ENCODE data around the gene PAX5. TPM values are rescaled to one million over a fixed set of nuclear protein-coding genes. Genes with fewer than 3 reads are reported as not detected.

The PAX5 gene
- total and polyA plus RNA-seq, 4 donors: 0.08 to 2.3 (median 0.40) TPM

GRCh38 chr9:36903541-36904435 is 130.3 kb downstream of the PAX5 start:
- no peak overlapping the region for H3K9ac ChIP-seq (ENCODE audit: insufficient read depth in 1 of 2, low read length in 2 of 2)
- H3K27ac ChIP-seq (ENCODE audit: low read depth in 1 of 2, low read length in 1 of 2): no peak overlapping the region
- H3K4me3 ChIP-seq: no peak overlapping the region
- no peaks in the 10 kb centered on the region for H3K4me1 ChIP-seq (ENCODE audit: control insufficient read depth in 5 of 5, insufficient read depth in 5 of 5, low read length in 5 of 5)
- no peaks in the 10 kb centered on the region for H3K36me3 ChIP-seq (ENCODE audit: control insufficient read depth in 4 of 4, insufficient read depth in 4 of 4, low read length in 4 of 4)
- TF ChIP-seq, protein P1, sequence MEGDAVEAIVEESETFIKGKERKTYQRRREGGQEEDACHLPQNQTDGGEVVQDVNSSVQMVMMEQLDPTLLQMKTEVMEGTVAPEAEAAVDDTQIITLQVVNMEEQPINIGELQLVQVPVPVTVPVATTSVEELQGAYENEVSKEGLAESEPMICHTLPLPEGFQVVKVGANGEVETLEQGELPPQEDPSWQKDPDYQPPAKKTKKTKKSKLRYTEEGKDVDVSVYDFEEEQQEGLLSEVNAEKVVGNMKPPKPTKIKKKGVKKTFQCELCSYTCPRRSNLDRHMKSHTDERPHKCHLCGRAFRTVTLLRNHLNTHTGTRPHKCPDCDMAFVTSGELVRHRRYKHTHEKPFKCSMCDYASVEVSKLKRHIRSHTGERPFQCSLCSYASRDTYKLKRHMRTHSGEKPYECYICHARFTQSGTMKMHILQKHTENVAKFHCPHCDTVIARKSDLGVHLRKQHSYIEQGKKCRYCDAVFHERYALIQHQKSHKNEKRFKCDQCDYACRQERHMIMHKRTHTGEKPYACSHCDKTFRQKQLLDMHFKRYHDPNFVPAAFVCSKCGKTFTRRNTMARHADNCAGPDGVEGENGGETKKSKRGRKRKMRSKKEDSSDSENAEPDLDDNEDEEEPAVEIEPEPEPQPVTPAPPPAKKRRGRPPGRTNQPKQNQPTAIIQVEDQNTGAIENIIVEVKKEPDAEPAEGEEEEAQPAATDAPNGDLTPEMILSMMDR (IDR thresholded peaks at IDR 0.05; ENCODE audit: control extremely low read depth, extremely low read depth): no peak
- 37 to 42% methylated on average over 4 of the region's 4 CpGs for WGBS, 2 donors
- ATAC-seq (ENCODE audit: insufficient read depth, low FRiP score): no peak
- peaks cover 0 to 8% (median 3%) of the 10 kb centered on the region in 3 donors for H3K27me3 ChIP-seq (ENCODE audit: control insufficient read depth in 3 of 3, insufficient read depth in 3 of 3, low read length in 2 of 3)
- peak in 1 of 3 donors; percentile 13 for DNase-seq
- peaks cover 0 to 2% (median 0%) of the 10 kb centered on the region in 4 donors for H3K9me3 ChIP-seq (ENCODE audit: control insufficient read depth in 4 of 4, insufficient read depth in 3 of 4, low read length in 3 of 4)

GRCh38 chr9:36902861-36903524 is 131.1 kb downstream of the PAX5 start:
- ATAC-seq (ENCODE audit: insufficient read depth, low FRiP score) (no peak), DNase-seq (no peak)
- no peaks in the 10 kb centered on the region for H3K36me3 ChIP-seq (ENCODE audit: control insufficient read depth in 4 of 4, insufficient read depth in 4 of 4, low read length in 4 of 4)
- H3K9ac ChIP-seq (ENCODE audit: insufficient read depth in 1 of 2, low read length in 2 of 2): no peak overlapping the region
- H3K4me3 ChIP-seq: no peak overlapping the region
- H3K27ac ChIP-seq (ENCODE audit: low read depth in 1 of 2, low read length in 1 of 2): no peak overlapping the region
- 55 to 78% methylated on average over 5 of the region's 5 CpGs for WGBS, 2 donors
- no peaks in the 10 kb centered on the region for H3K4me1 ChIP-seq (ENCODE audit: control insufficient read depth in 5 of 5, insufficient read depth in 5 of 5, low read length in 5 of 5)
- TF ChIP-seq, protein P1 (IDR thresholded peaks at IDR 0.05; ENCODE audit: control extremely low read depth, extremely low read depth): no peak
- peaks cover 0 to 8% (median 3%) of the 10 kb centered on the region in 3 donors for H3K27me3 ChIP-seq (ENCODE audit: control insufficient read depth in 3 of 3, insufficient read depth in 3 of 3, low read length in 2 of 3)
- peaks cover 0 to 2% (median 0%) of the 10 kb centered on the region in 4 donors for H3K9me3 ChIP-seq (ENCODE audit: control insufficient read depth in 4 of 4, insufficient read depth in 3 of 4, low read length in 3 of 4)

DNA sequence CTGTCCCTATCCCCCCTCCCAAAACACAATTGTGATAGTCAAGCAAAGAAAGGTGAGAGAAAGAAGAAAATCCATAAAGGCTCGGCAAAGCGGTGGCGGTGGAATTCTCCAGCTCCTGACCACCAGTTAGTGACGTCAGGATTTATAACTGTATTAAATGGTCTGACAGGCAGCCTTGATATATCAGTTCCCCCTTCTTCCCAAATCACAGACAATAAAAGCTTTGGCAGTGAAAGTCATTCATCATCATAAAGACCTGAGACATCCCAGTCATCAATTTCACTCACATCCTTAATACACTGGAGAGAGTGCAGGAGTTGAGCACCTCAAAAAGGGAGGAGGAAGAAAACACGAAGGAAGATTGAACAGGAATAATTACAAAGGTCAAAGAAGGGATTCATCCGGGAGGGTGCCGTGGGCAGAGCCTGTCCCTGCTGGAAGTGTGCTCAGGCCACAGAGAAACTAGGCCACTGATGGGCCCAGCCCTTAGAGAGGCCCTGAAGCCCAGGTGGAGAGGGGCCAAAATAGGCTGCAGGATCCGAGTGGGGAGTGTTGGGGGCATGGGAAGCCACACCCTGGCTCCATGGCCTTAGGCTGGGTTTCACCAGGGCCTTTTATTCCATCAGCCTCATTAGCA is 131.9 kb downstream of the PAX5 start:
- Histone ChIP-seq H3K27me3 (ENCODE audit: control insufficient read depth in 3 of 3, insufficient read depth in 3 of 3, low read length in 2 of 3) (peaks cover 0 to 5% (median 3%) of the 10 kb centered on the region in 3 donors), H3K9ac (ENCODE audit: insufficient read depth in 1 of 2, low read length in 2 of 2) (no peak overlapping the region), H3K4me1 (ENCODE audit: control insufficient read depth in 5 of 5, insufficient read depth in 5 of 5, low read length in 5 of 5) (no peaks in the 10 kb centered on the region), H3K27ac (ENCODE audit: low read depth in 1 of 2, low read length in 1 of 2) (no peak overlapping the region), H3K9me3 (ENCODE audit: control insufficient read depth in 4 of 4, insufficient read depth in 3 of 4, low read length in 3 of 4) (peaks cover 0 to under 1% (median 0%) of the 10 kb centered on the region in 4 donors), H3K36me3 (ENCODE audit: control insufficient read depth in 4 of 4, insufficient read depth in 4 of 4, low read length in 4 of 4) (no peaks in the 10 kb centered on the region), H3K4me3 (no peak overlapping the region)
- ATAC-seq (ENCODE audit: insufficient read depth, low FRiP score) (no peak), DNase-seq (peak in 1 of 3 donors; percentile 2)
- TF ChIP-seq, protein P1 (IDR thresholded peaks at IDR 0.05; ENCODE audit: control extremely low read depth, extremely low read depth): no peak
- WGBS, 2 donors: 73 to 81% methylated on average over 8 of the region's 8 CpGs
